Neural cell (in vitro differentiated cells): ENCODE data around the gene DPYD. TPM values are rescaled to one million over a fixed set of nuclear protein-coding genes. Genes with fewer than 3 reads are reported as not detected.

Experiments used
- H2AFZ ChIP-seq: fragments of 200-600, 300-800 bp; sonication (generic), shearing (Covaris generic); 2 replicates; pipeline ENCODE4 v1.6.0; 2014; ENCODE audit warnings: low read depth, mild to moderate bottlenecking, antibody characterized with exemption, low read length, moderate library complexity
- H3F3A ChIP-seq: fragments of 200-600 bp; shearing (Covaris generic); 2 replicates; pipeline ENCODE4 v1.6.1; 2016; ENCODE audit warnings: mild to moderate bottlenecking, moderate library complexity, mixed read lengths, antibody characterized with exemption, low read length; ENCODE audit not compliant: insufficient read depth, poor library complexity, severe bottlenecking
- H3K27ac ChIP-seq: fragments of 200-600, 300-800 bp; sonication (generic), shearing (Covaris generic); 2 replicates; pipeline ENCODE4 v1.5.1; 2014; ENCODE audit warnings: mild to moderate bottlenecking, low read length, moderate library complexity
- H3K27me3 ChIP-seq: fragments of 300-800, 200-600 bp; sonication (generic), shearing (Covaris generic); 2 replicates; pipeline ENCODE4 v1.6.0; 2014; ENCODE audit warnings: mild to moderate bottlenecking, low read depth, low read length, moderate library complexity; ENCODE audit not compliant: insufficient read depth
- H3K36me3 ChIP-seq: fragments of 300-800, 200-600 bp; sonication (generic), shearing (Covaris generic); 2 replicates; pipeline ENCODE4 v1.5.1; 2014; ENCODE audit warnings: mild to moderate bottlenecking, antibody characterized with exemption, low read length, moderate library complexity; ENCODE audit not compliant: insufficient read depth
- H3K4me2 ChIP-seq: fragments of 300-800, 200-600 bp; sonication (generic), shearing (Covaris generic); 2 replicates; pipeline ENCODE4 v1.6.0; 2014; ENCODE audit warnings: mild to moderate bottlenecking, low read length
- H3K4me3 ChIP-seq: fragments of 300-800, 200-600 bp; sonication (generic), shearing (Covaris generic); 2 replicates; pipeline ENCODE4 v1.5.1; 2014; ENCODE audit warnings: mild to moderate bottlenecking, low read length, moderate library complexity
- H3K79me2 ChIP-seq: fragments of 200-600 bp; shearing (Covaris generic); replicated peaks from 2 replicates; pipeline ENCODE4 v1.6.0; 2014; ENCODE audit warnings: mild to moderate bottlenecking, low read length, moderate library complexity; ENCODE audit not compliant: insufficient read depth
- H3K9ac ChIP-seq: fragments of 300-800, 200-600 bp; sonication (generic), shearing (Covaris generic); 2 replicates; pipeline ENCODE4 v1.6.1; 2016; ENCODE audit warnings: mild to moderate bottlenecking, low read length, mixed read lengths
- H3K9me2 ChIP-seq: fragments of 200-600 bp; shearing (Covaris generic); 2 replicates; pipeline ENCODE4 v1.6.1; 2016; ENCODE audit warnings: mild to moderate bottlenecking, low read length, mixed read lengths; ENCODE audit not compliant: insufficient read depth
- H3K9me3 ChIP-seq: fragments of 200-600, 300-800 bp; sonication (generic), shearing (Covaris generic); 2 replicates; pipeline ENCODE4 v1.6.1; 2016; ENCODE audit warnings: mild to moderate bottlenecking, mixed run types, low read length, moderate library complexity, mixed read lengths
- H4K20me1 ChIP-seq: fragments of 200-600 bp; shearing (Covaris generic); 2 replicates; pipeline ENCODE4 v1.6.1; 2016; ENCODE audit warnings: mild to moderate bottlenecking, mixed run types; ENCODE audit not compliant: insufficient read depth
- CTCF ChIP-seq: fragments of 450-650 bp; IDR thresholded peaks from 2 replicates; pipeline ENCODE4 v1.5.1; 2014; ENCODE audit warnings: antibody characterized with exemption, mild to moderate bottlenecking, moderate library complexity; ENCODE audit not compliant: poor library complexity, severe bottlenecking
- EP300 ChIP-seq: fragments of 450-650 bp; conservative IDR thresholded peaks from 2 replicates; pipeline ENCODE4 v1.6.1; 2014; ENCODE audit warnings: antibody characterized with exemption, mild to moderate bottlenecking, moderate library complexity; ENCODE audit not compliant: poor library complexity, severe bottlenecking
- EZH2 ChIP-seq: fragments of 200-600, 300-800 bp; shearing (Covaris generic), sonication (generic); IDR thresholded peaks from 2 replicates; pipeline ENCODE4 v1.6.1; 2014; ENCODE audit warnings: antibody characterized with exemption, low read length, borderline replicate concordance, mild to moderate bottlenecking; ENCODE audit not compliant: insufficient read depth, poor library complexity, severe bottlenecking
- MXI1 ChIP-seq: fragments of 450-650 bp; conservative IDR thresholded peaks from 2 replicates; pipeline ENCODE4 v1.6.1; 2014; ENCODE audit warnings: antibody characterized with exemption, mild to moderate bottlenecking; ENCODE audit not compliant: poor library complexity, severe bottlenecking
- POLR2AphosphoS5 ChIP-seq: IDR thresholded peaks from 2 replicates; pipeline ENCODE4 v1.6.1; 2012
- RAD21 ChIP-seq: fragments of 450-650 bp; conservative IDR thresholded peaks from 2 replicates; pipeline ENCODE4 v1.6.1; 2014; ENCODE audit warnings: antibody characterized with exemption, mild to moderate bottlenecking, moderate library complexity
- SMC3 ChIP-seq: fragments of 450-650 bp; conservative IDR thresholded peaks from 2 replicates; pipeline ENCODE4 v1.6.1; 2014; ENCODE audit warnings: antibody characterized with exemption, mild to moderate bottlenecking, moderate library complexity; ENCODE audit not compliant: poor library complexity
- TAF1 ChIP-seq: IDR thresholded peaks from 2 replicates; pipeline ENCODE4 v1.6.1; 2012; ENCODE audit warnings: low read depth
- polyA plus RNA-seq: library from polyadenylated mRNA; depleted of rRNA; stranded (reverse); fragments of >200 nt; gene quantifications from 2 replicates; pipeline ENCODE4 v1.2.3, GENCODE V29; 2014
- TF ChIP-seq, protein P1 (sequence below): IDR thresholded peaks from 2 replicates; pipeline ENCODE4 v1.6.1; 2012; ENCODE audit warnings: borderline replicate concordance

The DPYD gene
- polyA plus RNA-seq, 1 donor from 2014 or later = 6.7 TPM

DNA sequence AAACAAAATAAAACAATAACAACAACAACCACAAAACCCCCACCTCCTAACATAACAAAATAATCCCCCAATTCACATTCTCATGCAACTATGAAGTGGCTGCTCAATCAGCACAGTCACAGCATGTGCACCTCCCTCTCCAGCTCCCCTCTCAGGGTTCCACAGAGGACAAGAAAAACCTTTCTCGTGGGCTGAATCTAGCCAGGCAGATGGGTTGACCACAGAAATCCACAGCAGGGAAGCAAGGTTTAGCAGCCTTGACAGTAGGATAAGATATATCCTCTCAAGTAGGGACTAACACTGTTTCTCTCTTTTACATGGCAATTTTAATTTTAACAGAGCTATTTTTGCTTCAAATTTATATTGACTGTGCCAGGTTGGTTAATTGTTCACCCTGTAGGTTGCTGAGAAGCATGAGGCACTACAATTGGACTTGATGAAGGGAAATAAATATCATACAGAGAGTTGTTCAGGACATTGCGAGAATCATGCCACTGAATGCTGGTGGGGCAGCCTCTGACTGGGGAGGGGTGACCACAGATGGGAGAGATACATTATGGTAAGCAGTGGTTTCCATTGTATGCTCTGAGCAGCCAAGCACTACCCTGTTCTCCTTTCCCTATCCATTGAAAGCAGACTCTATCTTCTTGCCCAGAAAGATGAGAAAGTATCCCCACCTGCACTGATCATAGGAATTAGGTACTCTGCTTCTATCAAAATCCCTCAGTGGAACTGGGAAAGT, 535.1 kb downstream of the DPYD start:
- TF ChIP-seq CTCF = no peak
- TF ChIP-seq RAD21 = no peak
- TF ChIP-seq TAF1 = no peak
- TF ChIP-seq POLR2AphosphoS5 = no peak
- TF ChIP-seq EZH2 = no peak
- TF ChIP-seq, protein P1, sequence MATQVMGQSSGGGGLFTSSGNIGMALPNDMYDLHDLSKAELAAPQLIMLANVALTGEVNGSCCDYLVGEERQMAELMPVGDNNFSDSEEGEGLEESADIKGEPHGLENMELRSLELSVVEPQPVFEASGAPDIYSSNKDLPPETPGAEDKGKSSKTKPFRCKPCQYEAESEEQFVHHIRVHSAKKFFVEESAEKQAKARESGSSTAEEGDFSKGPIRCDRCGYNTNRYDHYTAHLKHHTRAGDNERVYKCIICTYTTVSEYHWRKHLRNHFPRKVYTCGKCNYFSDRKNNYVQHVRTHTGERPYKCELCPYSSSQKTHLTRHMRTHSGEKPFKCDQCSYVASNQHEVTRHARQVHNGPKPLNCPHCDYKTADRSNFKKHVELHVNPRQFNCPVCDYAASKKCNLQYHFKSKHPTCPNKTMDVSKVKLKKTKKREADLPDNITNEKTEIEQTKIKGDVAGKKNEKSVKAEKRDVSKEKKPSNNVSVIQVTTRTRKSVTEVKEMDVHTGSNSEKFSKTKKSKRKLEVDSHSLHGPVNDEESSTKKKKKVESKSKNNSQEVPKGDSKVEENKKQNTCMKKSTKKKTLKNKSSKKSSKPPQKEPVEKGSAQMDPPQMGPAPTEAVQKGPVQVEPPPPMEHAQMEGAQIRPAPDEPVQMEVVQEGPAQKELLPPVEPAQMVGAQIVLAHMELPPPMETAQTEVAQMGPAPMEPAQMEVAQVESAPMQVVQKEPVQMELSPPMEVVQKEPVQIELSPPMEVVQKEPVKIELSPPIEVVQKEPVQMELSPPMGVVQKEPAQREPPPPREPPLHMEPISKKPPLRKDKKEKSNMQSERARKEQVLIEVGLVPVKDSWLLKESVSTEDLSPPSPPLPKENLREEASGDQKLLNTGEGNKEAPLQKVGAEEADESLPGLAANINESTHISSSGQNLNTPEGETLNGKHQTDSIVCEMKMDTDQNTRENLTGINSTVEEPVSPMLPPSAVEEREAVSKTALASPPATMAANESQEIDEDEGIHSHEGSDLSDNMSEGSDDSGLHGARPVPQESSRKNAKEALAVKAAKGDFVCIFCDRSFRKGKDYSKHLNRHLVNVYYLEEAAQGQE = no peak
- no peak for TF ChIP-seq EP300
- no peak for TF ChIP-seq SMC3
- no peak for TF ChIP-seq MXI1
- Histone ChIP-seq H3K4me3 (no peak overlapping the region), H3F3A (no peaks in the 10 kb centered on the region), H4K20me1 (no peaks in the 10 kb centered on the region), H3K27ac (no peak overlapping the region), H2AFZ (no peak overlapping the region), H3K9me2 (no peaks in the 10 kb centered on the region), H3K4me2 (no peak overlapping the region), H3K79me2 (no peaks in the 10 kb centered on the region), H3K36me3 (no peaks in the 10 kb centered on the region), H3K9ac (no peak overlapping the region), H3K27me3 (no peaks in the 10 kb centered on the region), H3K9me3 (no peaks in the 10 kb centered on the region)

DNA sequence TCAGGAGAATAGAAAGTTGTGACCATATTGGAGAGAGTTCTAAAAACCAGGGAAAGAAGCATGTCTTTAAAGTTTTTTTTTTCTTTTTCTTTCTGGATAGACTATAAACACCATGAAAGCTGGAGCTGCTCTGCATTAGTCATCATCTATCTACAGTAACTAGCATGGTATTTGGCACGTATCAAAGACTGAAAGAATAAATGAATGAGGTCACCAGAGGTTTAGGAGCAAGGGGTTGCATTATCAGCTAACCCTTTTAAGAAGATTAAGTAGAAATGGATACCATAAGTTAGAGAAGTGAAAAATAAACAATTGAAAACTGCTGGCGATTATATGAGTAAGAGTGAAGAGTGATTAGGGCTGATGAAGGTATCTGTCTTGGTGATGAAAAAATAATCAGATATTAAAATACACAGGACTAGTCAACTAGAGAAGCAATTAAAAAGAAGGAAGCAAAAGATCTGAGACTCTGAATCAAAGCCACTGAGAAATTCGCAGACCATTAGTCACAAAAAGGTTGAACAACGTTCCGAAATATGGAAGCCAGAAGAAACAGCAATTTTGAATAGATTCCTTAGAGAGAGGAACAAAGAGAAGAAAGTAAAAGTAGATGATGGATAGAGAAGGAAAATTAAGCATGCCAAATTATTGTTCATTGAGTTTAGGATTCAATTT, 536.4 kb downstream of the DPYD start:
- H3K4me3 ChIP-seq = no peak overlapping the region
- no peaks in the 10 kb centered on the region for H3K79me2 ChIP-seq
- H3F3A ChIP-seq = no peaks in the 10 kb centered on the region
- no peaks in the 10 kb centered on the region for H3K27me3 ChIP-seq
- no peak overlapping the region for H2AFZ ChIP-seq
- no peaks in the 10 kb centered on the region for H4K20me1 ChIP-seq
- H3K9me3 ChIP-seq = no peaks in the 10 kb centered on the region
- no peaks in the 10 kb centered on the region for H3K36me3 ChIP-seq
- no peak overlapping the region for H3K27ac ChIP-seq
- TF ChIP-seq POLR2AphosphoS5 (no peak), EZH2 (no peak), TAF1 (no peak), RAD21 (no peak), EP300 (no peak), MXI1 (no peak)
- TF ChIP-seq, protein P1 = no peak
- no peak overlapping the region for H3K4me2 ChIP-seq
- no peaks in the 10 kb centered on the region for H3K9me2 ChIP-seq
- H3K9ac ChIP-seq = no peak overlapping the region
